Muscle layer of colon (tissue), 2 donors: ENCODE measurements around the gene SLC50A1.
"Not testable (repeated sequence)": the region's sequence is repeated elsewhere in the genome, so short reads cannot be mapped to it uniquely, and the experiment has no call there.

ENCODE experiments used
- H3K27ac ChIP-seq: one replicate; pipeline ENCODE4 v1.7.0; 2013; ENCODE audit warnings: low read depth, mild to moderate bottlenecking, low read length, moderate library complexity
- H3K27me3 ChIP-seq, 2 donors: one replicate each; pipeline ENCODE4 v1.7.0; 2013; ENCODE audit warnings: low read length in 2 of 2, mild to moderate bottlenecking in 2 of 2; ENCODE audit not compliant: insufficient read depth in 2 of 2, control insufficient read depth in 1 of 2
- H3K36me3 ChIP-seq: one replicate; pipeline ENCODE4 v1.7.0; 2013; ENCODE audit warnings: mild to moderate bottlenecking, low read length; ENCODE audit not compliant: insufficient read depth
- H3K4me1 ChIP-seq: one replicate; pipeline ENCODE4 v1.7.0; 2013; ENCODE audit warnings: mild to moderate bottlenecking, low read length; ENCODE audit not compliant: insufficient read depth
- H3K4me3 ChIP-seq, 2 donors: one replicate each; pipeline ENCODE4 v1.7.0; 2013; ENCODE audit warnings: low read length in 2 of 2, low read depth in 1 of 2, mild to moderate bottlenecking in 1 of 2, moderate library complexity in 1 of 2
- H3K9ac ChIP-seq: one replicate; pipeline ENCODE4 v1.7.0; 2013; ENCODE audit warnings: low read length
- H3K9me3 ChIP-seq: one replicate; pipeline ENCODE4 v1.7.0; 2013; ENCODE audit warnings: mild to moderate bottlenecking, low read length
- donor health status: abdominal sarcoma.
- donor health status: Adenocarcinoma of cecum.

SLC50A1 gene

DNA sequence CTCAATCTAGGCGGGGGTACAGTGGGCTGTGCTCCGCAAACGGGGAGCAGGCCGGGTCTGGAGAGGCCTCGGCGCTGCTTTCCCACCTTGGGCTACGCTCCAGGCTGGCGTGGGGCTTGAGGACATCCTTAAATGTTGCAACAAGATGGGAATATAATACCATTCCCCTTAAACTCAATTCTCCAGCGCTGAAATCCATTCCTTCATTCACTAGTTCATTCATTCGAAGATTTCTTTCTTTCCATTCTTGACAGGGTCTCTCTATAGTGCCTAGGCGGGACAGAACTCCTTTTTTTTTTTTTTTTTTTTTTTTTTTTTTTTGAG, 4.9 kb downstream of the SLC50A1 start:
- no peaks in the 10 kb centered on the region for H3K27me3 ChIP-seq
- peak overlapping the region; percentile 81 to 86 for H3K4me3 ChIP-seq
- no peaks in the 10 kb centered on the region for H3K9me3 ChIP-seq
- H3K4me1 ChIP-seq = peaks cover 17% of the 10 kb centered on the region
- H3K27ac ChIP-seq = peak overlapping the region; percentile 88
- H3K36me3 ChIP-seq = no peaks in the 10 kb centered on the region
- H3K9ac ChIP-seq = no peak overlapping the region

GRCh38 chr1:155141749-155142148, 6.1 kb downstream of the SLC50A1 start:
- no peak overlapping the region for H3K9ac ChIP-seq
- H3K27ac ChIP-seq = no peak overlapping the region
- H3K9me3 ChIP-seq = no peaks in the 10 kb centered on the region
- peaks cover 15% of the 10 kb centered on the region for H3K4me1 ChIP-seq
- no peaks in the 10 kb centered on the region for H3K27me3 ChIP-seq
- no peak overlapping the region for H3K4me3 ChIP-seq
- no peaks in the 10 kb centered on the region for H3K36me3 ChIP-seq

DNA sequence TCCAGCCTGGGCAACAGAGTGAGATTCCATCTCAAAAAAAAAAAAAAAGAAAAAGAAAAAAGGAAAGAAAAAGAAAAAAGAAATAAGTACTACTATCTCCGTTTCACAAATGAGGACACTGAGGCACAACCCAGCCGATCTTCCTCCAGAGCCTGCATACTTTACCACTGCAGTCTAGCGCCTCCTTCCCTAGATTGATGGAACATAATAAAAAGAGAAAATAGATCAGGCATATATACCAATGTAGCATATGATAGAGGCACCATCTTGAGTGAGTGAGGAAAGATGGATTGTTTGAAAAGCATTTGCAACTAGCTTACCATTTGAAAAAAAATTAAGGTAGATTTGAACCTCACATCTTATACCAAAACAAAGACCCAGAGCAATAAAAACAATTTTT, 9.8 kb downstream of the SLC50A1 start:
- H3K27me3 ChIP-seq = no peaks in the 10 kb centered on the region
- peaks cover 3% of the 10 kb centered on the region for H3K4me1 ChIP-seq

DNA sequence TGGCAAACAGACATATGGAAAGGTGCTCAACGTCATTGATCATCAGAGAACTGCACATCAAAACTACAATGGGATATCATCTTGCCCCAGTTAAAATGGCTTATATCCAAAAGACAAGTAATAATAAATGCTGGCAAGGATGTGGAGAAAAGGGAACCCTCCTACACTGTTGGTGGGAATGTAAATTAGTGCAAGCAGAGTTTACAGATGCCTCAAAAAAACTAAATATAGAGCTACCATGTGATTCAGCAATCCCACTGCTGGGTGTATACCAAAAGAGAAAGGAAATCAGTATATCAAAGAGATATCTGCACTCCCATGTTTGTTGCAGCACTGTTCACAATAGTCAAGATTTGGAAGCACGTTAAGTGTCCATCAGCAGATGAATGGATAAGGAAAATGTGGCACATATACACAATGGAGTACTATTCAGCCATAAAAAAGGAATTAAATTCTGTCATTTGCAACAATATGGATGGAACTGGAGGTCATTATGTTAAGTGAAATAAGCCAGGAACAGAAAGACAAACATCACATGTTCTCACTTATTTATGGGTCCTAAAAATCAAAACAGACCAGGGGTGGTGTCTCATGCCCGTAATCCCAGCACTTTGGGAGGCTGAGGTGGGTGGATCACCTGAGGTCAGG, 20.5 kb downstream of the SLC50A1 start:
- not testable (repeated sequence) for H3K27ac ChIP-seq, H3K36me3 ChIP-seq, H3K9me3 ChIP-seq, H3K4me1 ChIP-seq, H3K4me3 ChIP-seq, H3K27me3 ChIP-seq, H3K9ac ChIP-seq

More for the DNA sequence above, 9.8 kb downstream of the SLC50A1 start:
- H3K4me3 ChIP-seq = no peak overlapping the region
- H3K9me3 ChIP-seq = no peaks in the 10 kb centered on the region
- H3K36me3 ChIP-seq = no peaks in the 10 kb centered on the region
- no peak overlapping the region for H3K9ac ChIP-seq
- H3K27ac ChIP-seq = no peak overlapping the region

DNA sequence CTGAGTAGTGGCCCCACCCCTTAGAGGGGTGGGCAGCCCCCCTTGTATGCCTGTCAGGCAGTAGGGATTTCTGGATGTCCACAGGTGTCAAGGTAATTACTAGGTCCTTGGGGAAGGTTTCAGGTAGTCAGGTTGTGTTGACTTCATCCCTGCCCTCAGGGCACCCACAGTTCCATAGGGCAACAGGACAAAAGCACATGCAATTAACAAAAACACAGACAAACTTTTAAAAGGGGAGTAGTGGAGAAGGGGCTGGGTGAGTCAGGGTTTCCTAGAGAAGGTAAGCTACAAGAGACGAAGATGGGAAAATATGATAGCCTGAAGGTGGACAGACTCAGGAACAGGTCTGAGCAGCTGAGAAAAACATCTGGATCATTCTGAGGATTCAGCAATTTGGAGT, 23.3 kb downstream of the SLC50A1 start:
- no peak overlapping the region for H3K27ac ChIP-seq
- H3K9ac ChIP-seq = no peak overlapping the region
- no peaks in the 10 kb centered on the region for H3K36me3 ChIP-seq
- H3K27me3 ChIP-seq = no peaks in the 10 kb centered on the region
- H3K9me3 ChIP-seq = no peaks in the 10 kb centered on the region
- no peak overlapping the region for H3K4me3 ChIP-seq
- no peaks in the 10 kb centered on the region for H3K4me1 ChIP-seq

- Histone ChIP-seq H3K9me3 (no peaks in the 10 kb centered on the region), H3K27ac (no peak overlapping the region), H3K36me3 (no peaks in the 10 kb centered on the region), H3K4me3 (no peak overlapping the region), H3K9ac (no peak overlapping the region), H3K27me3 (no peaks in the 10 kb centered on the region), H3K4me1 (no peaks in the 10 kb centered on the region)
Measured at GRCh38 chr1:155160128-155160527, 24.5 kb downstream of the SLC50A1 start.

DNA sequence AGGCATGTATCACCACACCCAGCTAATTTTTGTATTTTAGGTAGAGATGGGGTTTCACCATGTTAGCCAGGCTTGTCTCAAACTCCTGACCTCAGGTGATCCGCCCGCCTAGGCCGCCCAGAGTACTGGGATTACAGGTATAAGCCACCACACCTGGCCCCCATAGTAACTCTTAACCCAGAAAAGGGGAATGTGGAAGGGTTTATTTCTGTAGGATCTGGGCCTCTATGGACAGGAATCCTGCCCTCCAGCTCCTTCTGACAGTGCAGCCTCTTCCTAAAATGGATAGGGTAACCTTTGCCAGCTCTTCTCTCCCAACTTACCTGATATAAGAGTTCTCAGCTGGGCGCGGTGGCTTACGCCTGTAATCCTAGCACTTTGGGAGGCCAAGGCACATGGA, 27.0 kb downstream of the SLC50A1 start:
- H3K9me3 ChIP-seq, H3K27ac ChIP-seq, H3K27me3 ChIP-seq, H3K9ac ChIP-seq, H3K36me3 ChIP-seq, H3K4me1 ChIP-seq, H3K4me3 ChIP-seq: not testable (repeated sequence)

- not testable (repeated sequence) for H3K27me3 ChIP-seq, H3K9ac ChIP-seq, H3K27ac ChIP-seq, H3K9me3 ChIP-seq, H3K36me3 ChIP-seq, H3K4me3 ChIP-seq
- peaks cover 13% of the 10 kb centered on the region for H3K4me1 ChIP-seq
Measured at GRCh38 chr1:155163785-155164184, 28.1 kb downstream of the SLC50A1 start.

DNA sequence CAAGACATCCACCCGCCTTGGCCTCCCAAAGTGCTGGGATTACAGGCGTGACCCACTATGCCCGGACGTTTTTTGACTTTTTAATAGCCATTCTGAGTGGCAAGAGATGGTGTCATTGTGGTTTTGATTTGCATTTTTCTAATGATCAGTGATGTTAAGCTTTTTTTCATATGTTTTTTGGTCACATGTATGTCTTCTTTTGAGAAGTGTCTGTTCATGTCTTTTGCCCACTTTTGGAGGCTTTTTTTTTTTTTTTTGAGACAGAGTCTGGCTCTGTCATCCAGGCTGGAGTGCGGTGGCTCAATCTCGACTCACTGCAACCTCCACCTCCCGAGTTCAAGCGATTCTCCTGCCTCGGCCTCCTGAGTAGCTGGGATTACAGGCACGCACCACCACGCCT, 29.0 kb downstream of the SLC50A1 start:
- H3K27me3 ChIP-seq, H3K27ac ChIP-seq, H3K4me3 ChIP-seq, H3K9ac ChIP-seq, H3K9me3 ChIP-seq: not testable (repeated sequence)
- Histone ChIP-seq H3K4me1 (peaks cover 13% of the 10 kb centered on the region), H3K36me3 (peaks cover 14% of the 10 kb centered on the region)

GRCh38 chr1:155166051-155166470, 30.4 kb downstream of the SLC50A1 start:
- Histone ChIP-seq H3K9ac (no peak overlapping the region), H3K27ac (no peak overlapping the region), H3K4me3 (no peak overlapping the region), H3K36me3 (peaks cover 22% of the 10 kb centered on the region), H3K27me3 (no peaks in the 10 kb centered on the region), H3K9me3 (no peaks in the 10 kb centered on the region), H3K4me1 (peaks cover 13% of the 10 kb centered on the region)

DNA sequence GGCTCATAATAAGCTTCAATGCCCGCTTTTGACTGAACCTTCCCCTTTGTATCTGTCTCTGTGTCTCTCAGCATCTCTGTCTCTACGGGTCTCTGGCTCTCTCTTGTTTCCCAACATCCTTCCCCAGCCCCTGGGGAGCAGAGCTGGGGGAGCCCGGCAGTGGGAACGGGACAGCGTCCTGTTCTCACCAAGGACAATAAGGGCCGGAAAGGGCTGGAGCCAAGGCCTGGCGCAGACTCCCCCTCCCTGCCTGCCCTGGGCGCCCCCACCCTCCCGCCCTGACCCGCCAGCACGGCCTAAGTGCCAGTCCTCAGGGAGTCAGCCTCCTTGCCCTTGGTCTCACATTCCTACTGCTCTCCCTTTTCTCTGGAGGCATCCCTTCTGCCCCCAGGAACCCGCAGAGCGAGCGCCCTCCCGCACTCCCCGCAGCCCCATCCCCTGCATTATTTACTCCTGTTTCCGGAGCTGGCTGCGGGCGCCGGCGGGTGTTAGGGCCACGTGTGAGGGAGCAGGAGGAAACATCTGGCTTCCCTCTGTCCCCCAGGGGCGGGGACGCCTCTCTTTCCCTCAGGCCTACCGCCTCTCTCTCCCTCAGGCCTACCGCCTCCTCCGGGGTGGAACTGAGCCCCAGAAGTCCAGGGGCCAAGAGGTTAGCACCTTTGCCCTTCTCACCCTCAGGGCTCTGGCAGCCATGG, 31.0 kb downstream of the SLC50A1 start:
- H3K27ac ChIP-seq = no peak overlapping the region
- H3K9ac ChIP-seq = no peak overlapping the region
- peaks cover 13% of the 10 kb centered on the region for H3K4me1 ChIP-seq
- no peaks in the 10 kb centered on the region for H3K9me3 ChIP-seq
- H3K27me3 ChIP-seq = no peaks in the 10 kb centered on the region
- no peak overlapping the region for H3K4me3 ChIP-seq
- peaks cover 22% of the 10 kb centered on the region for H3K36me3 ChIP-seq
